HG03558 (cell line): ENCODE results near the gene SUPT7L.
"Not testable (repeated sequence)": the region's sequence is repeated elsewhere in the genome, so short reads cannot be mapped to it uniquely, and the experiment has no call there.

Experiments
- ATAC-seq: cut with Tn5 transposase; IDR thresholded peaks from one replicate; pipeline ENCODE4 v1.9.1; 2021; ENCODE audit warnings: moderate number of reproducible peaks; ENCODE audit not compliant: unreplicated experiment; ENCODE audit errors: extremely low read depth

Gene SUPT7L

DNA sequence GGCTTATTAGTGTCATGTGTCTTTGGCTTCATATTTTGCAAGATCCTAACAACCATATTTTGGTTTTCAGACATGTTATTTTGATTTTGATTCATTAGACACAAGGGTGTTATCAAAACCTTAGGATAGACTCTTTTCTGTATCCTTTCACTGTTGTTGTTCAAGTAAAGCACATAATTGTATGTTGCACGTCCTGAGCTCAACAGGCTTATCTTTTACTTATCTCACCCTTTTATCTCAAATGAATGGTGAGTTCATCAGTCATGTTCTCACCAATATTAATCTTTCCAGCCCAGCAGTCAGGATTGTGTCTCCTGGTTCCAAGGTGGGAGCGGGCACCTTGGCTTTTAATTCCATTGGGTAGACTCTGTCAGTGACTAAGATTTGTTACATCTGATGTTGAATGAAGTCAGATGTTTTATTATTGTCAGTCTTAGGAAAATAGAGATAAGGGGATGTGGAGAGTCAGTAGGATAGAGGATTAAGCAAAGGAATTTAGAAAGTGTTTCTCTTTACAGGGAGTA lies 22.6 kb downstream of the SUPT7L start:
- ATAC-seq, result no peak

DNA sequence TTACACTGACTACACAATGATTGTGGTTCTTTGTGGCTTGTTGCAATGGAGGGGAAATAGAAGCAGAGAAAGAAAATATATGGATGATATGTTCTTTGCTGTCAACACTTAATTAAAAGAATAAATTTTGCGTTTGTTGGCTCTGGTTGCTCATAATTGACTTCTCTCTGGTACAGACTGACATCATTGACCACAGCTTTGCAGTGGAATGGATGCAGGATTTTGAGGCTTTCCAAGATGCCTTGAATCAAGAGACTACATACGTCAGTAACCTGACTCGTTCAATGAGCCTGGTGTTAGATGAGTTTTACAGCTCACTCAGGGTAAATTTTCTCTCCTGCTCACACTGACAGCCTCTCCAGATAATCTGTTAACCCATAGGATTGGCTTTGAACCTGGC lies 24.7 kb downstream of the SUPT7L start:
- no peak for ATAC-seq

DNA sequence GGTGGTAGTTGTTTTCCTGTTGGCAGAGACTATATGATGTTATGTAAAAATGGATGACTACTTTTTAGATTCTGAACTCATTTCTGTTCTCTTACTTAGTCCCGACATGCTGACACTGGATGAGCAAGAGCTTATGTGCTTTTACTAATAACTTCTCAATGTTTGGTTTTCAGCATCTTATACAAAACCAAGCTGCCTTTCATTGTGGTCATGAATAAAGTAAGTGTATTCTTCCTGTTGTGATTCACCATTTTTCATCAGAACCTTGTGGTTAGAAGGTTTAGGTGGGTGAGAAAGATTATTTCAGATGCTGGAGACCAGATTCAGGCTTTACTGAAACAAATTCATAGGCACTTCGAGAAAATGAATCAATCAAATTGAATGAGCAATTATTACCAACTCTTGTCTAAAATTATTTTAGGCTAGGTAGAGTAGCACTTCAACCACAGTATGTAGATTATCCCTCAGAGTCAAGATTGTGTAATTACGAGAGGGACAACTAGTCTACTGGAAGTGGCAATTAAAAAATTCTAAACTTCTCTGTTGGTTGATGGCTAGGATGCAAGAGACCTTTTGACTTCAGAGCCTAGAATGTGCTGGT lies 25.3 kb downstream of the SUPT7L start:
- ATAC-seq, result no peak

DNA sequence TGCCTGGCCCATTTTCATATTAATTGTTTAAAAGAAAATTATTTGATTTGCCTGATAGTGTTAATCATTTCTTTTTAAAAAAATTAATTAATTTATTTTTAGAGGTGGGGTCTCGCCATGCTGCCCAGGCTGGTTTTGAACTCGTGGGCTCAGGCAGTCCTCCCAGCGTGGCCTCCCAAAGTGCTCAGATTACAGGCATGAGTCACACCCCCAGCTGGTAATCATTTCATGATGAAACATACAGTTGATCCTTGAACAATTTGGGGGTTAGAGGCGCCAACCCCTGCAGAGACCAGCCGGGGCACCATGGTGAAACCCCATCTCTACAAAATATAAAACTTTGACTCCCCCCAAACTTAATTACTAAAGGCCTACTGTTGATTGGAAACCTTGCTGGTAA lies 26.6 kb downstream of the SUPT7L start:
- no peak for ATAC-seq

DNA sequence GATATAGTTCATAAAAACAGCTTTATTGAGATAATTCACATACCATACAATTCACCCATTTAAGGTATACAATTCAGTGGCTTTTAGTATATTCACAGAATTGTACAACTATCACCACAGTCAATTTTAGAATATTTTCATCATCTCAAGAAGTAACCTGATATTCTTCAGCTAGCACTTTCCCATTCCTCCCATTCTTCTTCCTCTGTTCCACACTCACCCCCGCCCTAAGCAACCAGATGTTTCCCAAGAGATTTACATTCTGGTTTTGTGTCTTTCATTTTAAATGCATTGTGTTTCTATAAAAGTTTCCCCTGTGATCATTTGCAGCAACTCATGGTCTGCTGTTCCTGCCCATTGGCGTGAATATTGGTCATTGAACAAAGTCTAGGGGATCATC lies 29.1 kb downstream of the SUPT7L start:
- ATAC-seq, result no peak

DNA sequence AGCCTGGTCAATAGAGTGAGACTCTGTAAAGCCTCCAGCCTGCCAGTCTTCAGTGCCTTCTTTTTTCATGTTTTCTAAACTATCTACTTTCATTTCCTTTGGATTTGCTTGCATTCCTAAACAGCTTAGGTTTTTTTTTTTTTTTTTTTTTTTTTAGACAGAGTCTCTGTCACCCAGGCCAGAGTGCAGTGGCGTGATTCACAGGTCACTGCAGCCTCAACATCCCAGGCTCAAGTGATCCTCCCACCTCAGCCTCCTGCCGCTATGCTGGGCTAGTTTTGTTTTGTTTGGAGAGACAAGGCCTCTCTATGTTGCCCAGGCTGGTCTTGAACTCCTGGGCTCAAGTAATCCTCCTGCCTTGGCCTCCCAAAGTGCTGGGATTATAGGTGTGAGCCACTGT lies 33.2 kb downstream of the SUPT7L start:
- ATAC-seq, result not testable (repeated sequence)

DNA sequence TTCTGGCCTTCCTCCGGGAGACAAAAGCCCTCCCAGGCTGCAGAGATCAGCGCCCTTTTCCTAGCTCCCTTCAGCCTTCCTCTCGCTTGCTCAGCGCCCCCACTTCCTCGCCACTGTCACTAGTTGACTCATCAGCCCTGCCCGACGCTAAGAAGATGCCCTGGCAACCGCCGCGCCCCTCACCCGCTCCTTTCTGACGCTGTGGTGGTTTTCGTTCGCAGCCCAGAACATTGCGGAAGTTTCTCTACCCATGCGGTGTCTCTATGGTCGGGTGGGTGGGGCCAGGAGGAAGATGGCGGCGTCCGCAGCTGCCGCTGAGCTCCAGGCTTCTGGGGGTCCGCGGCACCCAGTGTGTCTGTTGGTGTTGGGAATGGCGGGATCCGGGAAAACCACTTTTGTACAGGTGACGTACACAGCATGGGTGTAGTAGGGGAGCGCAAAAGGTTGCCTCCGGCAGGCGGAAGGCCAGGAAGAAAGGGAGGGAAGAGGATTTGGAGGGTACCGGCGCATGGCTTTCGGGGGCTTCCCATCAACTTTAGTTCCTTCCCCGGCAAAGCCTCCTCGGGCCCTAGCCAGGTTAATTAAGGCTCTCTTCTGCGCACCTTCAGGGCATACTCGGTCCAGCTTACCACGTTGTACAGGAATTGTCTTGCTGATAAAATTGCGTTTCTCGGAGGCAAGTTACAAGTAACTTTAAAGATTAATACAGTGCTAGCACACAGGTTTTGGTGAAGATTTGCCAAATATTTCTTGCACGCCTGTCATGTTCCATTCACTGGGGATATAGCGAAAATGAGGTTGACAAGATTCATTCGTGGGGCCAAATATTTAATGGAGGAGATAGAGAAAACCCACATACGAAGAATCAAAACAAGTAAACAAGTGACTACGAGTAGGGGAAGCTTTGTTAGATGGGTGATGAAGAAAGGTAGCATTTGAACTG lies 34.4 kb downstream of the SUPT7L start, which contains the start of the genes CCDC121 and GPN1:
Gene CCDC121, minus strand, starts transcription at position 246 of the 943 bp plus-strand sequence. CDS start 1,213 bp downstream, outside the sequence.
Gene GPN1, plus strand, starts transcription at position 284 of the 943 bp plus-strand sequence. Its CDS starts 9 bp downstream, at position 293.
- ATAC-seq, result peak; percentile 90

DNA sequence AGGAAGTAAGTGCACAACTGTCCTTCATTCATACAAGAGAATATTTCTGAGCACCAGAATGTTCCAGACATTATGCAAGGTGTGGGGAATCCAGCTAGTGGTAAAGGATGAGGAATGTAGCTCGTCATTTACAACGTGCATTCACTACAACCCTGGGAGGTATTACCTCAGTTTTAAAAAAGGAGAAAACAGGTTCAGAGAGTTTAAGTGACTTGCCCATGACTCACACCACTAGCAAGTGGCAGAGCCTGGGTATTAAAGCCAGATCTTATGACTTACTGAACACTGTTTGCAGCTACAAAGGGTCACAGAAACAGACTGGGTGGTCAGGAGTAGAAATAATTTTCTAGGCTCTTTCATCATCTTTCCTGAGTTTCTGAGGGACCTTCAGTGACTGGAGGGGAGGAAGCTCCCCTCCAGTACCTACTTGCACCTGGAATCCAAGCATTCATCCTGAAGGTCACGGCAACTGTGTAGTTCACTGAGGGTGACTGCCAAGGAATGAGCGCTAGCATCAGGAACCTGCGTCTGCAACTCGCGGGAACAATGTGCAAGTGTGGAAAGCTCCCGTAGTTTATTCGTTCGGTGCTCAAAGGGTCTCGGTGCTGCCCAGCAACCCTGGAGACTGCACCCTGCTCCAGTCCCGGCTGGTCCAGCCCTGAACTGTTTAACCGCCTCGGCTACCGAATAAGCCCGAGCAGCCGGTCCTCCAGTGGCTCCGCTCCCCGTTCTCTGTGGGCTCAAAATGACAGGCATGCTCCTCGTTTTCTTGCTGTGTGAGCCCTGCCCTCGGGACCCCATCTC lies 35.2 kb downstream of the SUPT7L start:
- ATAC-seq, result no peak

DNA sequence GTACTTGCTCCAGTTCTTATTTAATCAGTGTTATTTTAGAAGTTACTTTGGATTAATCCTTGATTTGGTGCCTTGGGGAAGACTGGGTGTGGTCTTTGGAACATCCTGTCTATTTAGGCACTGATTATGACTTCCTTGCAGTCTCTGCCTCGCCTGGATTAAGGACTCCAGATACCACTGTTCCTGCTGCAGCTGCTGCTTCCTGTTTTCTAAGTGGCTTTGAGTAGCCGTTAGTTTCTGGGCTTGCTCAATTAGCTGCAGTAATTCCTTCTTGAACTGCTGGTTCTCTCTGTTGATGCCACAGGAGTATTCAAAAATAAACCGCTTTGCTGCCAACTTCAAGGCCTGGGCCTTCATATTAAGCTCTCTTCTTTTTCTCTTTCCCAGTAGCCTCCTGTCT lies 36.5 kb downstream of the SUPT7L start:
- not testable (repeated sequence) for ATAC-seq

DNA sequence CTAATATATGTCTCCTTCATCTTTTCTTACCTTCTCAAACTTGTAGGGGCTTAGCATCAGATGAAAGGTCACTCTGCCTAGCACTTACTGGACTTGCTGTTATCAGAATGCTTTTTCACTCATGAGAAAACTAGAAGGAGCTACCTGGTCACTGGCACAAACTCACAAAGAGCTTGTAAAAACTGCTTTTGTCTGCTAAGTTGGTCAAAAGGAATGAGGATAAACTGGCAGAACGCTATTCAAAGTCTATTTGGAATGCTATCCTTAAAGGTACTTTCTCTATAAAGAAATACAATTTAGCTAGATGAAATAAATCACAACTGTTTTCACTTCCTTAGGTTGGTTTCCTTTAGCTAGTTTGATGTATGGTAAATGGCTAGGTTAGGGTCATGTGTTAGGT lies 37.1 kb downstream of the SUPT7L start:
- not testable (repeated sequence) for ATAC-seq

DNA sequence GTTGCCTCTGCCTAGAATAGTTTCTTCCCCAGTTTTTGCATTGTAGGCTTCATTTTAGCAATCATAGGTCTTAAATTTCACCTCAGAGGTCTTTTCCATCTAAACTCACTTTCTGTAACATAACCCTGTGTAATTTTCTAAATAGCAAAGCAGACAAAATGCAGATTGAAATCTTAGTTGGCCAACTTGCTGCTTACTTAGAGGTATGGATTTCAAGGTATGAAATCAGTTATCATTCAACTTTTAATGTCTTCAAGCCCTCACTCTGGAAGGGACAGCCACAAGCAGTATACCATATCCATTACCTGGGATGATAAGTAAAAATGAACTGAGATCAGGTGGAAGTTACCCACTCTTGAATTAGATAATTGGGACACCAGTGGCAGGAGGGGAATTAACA lies 38.5 kb downstream of the SUPT7L start:
- ATAC-seq, result no peak

DNA sequence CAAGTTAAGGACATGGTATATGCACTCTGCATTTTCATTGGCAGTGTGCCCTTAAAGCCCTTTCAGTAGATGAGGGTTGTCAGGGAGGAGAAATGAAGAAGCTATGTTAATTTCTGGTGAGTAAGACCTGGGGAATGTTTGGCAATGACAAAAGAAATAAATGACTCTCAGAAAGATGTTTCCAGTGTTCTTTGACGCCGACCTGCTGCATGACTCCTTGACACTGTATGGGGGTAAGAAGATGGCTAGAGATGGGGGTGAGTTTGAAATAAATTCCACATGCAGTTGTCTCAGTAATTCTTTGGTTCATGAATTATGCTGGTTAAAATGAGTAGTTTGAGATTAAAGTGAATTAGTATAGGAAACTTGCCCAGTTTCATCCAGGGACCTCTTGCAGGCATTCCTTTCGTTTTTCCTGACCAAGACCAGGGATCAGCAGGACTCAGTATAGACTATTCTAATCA lies 40.5 kb downstream of the SUPT7L start:
- no peak for ATAC-seq

DNA sequence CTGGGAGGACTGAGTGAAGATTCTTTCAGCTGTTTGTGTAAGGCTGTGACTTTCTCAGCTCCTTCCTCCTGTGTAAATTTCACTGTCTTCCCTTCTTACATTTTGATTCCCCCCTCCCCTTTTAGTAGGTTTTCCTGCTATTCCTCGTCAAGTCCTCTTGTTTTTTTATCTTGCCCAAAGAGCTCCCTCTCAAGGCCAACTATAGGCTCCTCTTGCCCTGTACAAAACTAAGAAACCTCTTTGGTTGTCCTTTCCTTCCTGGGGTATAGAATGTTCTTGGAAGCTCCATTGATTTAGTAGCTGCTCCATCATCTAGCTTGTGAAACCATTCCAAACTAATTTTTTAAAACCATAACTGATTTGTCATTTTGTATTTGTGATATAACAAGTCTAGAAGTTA lies 41.9 kb downstream of the SUPT7L start:
- no peak for ATAC-seq

DNA sequence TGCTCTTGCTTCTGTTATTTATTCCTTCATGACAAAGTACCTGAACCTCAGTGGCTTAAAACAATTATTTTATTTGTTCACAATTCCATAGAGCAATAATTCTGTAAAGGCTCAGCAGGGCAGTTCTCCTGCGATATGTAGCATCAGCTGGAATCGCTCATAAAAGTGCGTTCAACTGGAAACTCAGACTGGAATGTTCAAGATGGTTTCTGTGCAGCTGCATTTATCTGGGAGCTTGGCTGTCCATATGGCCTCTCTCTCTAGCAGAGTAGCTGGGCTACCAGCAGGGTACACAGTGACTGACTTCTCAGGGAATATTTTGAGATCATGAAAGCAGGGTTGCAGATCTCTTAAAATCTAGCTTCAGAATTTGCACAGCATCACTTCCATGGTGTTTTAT lies 48.1 kb downstream of the SUPT7L start:
- no peak for ATAC-seq

DNA sequence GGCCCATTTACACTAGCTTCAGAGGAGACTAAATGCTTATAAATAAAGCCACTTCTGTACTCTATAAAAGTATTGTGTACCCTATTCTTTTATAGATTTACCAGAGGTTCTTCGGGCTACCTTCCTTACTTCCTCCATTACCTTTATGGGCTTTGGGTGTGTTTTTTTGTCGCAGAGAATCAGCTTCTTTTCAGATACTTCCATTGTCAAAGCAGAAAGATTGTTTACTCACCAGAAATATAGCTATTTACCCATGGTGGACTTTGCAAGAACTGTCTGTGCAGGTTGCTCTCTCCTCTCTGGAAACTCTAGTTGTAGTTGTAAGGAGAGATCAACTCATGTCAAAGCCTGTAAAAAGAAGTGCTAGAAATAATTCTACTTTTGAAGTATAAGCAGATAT lies 49.4 kb downstream of the SUPT7L start:
- ATAC-seq, result no peak

DNA sequence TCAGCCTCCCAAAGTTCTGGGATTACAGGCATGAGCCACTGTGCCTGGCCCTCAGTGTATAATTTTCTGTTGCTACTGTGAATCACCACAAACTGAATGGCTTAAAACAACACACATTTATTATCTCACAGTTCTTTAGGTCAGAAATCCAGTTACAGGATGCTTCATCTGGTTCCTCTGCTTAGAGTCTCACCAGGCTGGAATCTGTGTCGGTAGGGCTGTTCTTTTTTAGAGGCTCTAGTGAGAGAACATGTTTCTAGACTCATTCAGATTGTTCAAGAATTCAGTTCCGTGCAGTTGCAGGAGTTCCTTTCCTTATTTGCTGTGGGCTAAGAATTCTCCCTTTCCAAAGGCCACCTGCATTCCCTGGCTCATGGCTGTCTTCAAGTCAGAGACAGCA lies 56.8 kb downstream of the SUPT7L start:
- ATAC-seq, result no peak
